ENCODE measurements around the gene SLC6A7.
"Not testable (repeated sequence)": the region's sequence is repeated elsewhere in the genome, so short reads cannot be mapped to it uniquely, and the experiment has no call there.

Gene SLC6A7

DNA sequence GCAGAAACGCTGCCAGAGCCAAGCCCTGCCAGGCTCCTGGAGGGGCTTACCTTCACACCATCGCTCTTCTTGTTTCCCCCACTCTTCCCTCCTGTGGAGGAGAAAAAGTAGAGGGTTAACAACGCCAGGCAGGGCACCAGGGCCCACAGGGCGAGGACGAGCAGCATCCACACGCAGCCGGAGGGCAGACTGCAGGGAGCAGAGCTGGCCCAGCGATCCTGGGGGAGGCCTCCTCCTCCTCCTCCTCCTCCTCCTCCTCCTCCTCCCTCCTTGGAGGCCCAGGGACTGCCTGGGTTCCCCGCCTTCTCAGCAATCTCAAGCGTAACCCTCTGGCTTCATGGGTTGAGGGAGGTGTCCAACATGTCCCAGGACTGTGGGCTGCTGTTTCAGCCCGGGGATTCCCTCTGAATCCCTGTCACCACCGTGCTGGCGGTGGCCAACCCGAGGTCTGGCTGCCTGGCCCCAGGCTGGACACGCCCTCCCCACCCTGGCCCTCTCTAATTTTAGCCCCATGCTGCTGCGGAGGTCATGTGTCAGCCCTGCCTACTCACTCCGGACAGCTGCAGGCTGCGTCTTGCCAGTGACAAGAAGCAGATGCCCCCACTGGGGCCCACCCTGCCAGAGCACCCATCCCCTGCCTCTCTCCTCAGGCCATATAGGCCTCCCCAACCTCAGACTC lies 55.4 kb downstream of the SLC6A7 start:
- no peak for DNase-seq

DNA sequence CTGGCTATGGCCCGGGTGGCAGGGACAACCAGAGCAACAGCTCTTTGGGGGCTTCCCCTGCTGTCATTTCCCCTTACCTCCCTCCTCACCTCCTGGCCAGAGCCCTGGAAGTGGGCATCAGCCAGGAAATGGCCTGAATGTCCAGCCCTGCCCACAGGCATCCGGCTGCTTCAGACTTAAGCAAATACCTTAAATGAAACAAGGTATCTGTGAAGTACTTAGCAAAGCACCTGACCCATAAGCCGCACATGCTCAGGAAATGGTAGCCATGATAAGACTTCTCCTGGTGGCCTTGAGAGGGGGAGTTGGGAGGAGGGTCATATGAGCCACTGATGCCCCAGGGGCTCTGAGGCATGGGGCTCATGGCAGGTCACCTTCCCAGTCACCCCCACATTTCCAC lies 55.9 kb downstream of the SLC6A7 start:
- no peak for DNase-seq

DNA sequence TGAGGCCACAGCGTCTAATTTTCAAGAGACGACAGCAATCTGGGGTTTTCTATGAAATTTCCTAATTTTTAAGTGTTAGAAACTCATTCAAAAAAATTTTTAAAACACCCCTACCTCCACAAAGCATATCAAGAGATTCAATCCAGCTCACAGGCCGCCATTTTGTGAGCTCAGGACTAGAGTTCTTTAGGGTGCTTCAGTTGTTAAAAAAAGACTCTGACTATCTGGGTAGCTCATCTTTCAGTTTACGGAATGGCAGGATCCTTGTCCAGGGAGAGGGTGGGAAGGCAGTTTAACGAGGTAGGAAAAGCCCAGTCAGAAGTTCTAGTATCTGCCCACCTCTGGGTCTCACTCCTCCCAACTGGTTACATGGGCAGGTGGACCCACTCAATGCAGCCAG lies 56.6 kb downstream of the SLC6A7 start:
- no peak for DNase-seq

DNA sequence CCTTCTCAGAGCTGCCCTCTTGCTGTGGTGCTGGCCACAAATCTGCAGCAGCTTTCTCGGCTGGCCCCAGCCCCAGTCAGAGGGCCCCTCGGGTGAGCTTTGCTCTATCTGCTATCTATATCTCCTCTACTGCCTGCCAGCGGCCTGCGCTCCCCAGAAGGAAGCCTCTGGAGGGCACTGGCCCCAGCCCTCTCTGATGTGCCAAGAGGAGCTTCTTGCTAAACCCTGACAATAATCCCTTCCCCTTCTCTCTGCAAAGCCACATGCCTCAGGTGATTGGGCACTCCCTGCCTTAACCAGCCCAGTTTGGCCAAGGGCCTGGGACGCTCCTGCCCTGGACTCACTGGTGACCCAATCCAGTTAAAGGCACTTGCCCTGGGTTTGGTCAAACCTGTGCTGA lies 57.0 kb downstream of the SLC6A7 start:
- DNase-seq, result no peak

DNA sequence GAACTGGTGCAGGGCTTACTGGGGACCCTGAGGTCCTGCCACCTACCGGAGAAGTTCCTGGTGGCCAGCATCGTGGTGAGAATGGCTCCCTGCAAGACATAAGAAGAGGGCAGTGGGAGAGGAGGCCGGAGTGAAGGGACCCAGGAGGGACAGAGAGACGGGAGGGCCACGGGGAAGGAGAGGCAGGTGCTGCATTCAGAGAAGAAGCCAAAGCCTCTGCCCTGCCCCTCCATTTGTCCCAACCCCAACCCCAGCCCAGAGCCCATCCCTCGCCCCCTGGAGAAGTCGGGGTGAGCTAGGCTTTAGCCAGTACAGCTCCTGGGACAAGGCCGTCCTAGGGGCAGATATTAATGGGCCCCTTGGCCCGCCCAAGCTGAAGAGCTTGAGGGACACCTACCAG lies 57.9 kb downstream of the SLC6A7 start:
- no peak for DNase-seq

DNA sequence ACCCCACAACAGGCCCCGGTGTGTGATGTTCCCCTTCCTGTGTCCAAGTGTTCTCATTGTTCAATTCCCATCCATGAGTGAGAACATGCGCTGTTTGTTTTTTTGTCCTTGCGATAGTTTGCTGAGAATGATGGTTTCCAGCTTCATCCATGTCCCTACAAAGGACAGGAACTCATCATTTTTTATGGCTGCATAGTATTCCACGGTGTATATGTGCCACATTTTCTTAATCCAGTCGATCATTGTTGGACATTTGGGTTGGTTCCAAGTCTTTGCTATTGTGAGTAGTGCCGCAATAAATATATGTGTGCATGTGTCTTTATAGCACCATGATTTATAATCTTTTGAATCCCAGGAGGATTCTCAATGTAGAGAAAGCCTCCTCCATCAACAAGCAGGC lies 58.6 kb downstream of the SLC6A7 start:
- not testable (repeated sequence) for DNase-seq

DNA sequence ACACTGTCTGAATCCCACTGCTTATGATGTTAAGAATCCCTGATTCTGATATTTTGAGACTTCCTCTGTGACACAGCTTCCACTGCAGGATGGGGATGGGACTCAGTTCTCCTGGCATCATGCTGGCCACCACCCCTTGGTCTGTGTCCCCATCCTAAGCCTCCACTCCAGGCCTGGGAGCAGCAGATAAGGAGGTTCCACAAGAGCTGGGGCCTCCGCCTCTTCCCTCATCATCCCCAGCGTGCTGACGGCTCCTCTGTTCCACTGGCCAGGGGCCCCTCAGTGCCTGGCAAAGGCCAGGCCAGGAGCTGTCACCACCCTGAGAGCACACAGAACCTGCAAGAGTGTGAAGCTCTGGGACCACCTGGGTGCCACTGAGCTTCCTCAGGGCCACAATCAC lies 59.1 kb downstream of the SLC6A7 start:
- DNase-seq, result no peak

DNA sequence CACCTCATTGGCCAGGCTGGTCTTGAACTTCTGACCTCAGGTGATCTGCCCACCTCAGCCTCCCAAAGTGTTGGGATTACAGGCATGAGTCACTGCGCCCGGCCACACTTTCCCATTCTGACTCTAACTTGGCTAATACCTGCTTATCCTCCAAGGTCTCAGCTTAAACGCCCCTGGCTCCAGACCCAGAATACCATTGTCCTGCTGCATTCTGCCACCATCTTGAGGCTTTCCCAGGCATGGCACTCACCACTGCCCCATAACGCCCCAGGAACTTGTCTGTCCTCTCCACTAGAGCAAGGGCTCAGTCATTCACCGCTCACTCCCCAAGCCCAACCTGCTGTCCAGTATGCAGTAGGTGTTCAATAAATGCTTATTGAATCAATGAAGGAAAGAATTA lies 59.9 kb downstream of the SLC6A7 start:
- DNase-seq, result no peak

DNA sequence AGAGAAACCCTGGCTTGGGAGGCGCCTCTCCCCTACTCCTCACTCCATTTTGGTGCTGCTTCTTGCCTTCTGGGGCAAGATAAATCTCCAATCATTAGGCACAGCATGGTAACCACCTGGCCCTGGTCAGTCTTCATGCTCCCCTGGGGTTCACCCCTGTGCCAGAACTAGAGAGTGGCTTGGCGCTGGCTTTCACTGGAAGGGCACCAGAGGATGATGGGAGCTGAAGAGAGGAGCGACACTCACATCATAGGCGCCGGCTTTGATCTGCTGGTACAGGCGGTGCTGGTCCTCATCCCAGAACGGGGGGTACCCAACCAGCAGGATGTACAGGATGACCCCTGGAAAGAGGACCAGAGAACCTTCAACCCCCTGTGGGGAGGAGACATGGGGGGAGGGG lies 61.6 kb downstream of the SLC6A7 start:
- no peak for DNase-seq

DNA sequence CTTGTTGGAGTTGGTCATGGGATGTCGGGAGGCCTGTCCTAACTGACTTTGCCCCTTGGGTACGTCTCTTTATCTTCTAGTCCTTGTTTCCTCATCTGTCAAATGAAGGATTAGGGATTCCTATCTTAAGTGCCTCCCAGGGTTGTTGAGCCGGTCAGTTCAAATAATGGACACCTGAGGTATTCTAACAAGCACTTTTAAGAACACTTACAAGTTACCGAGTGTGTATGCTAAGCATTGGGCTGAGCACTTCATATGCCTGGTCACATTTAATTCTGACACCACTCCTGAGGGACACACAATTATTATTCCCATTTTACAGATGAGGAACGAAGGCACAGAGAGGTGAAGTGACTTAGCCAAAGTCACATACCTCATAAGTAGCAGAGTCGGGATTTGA lies 62.6 kb downstream of the SLC6A7 start:
- DNase-seq, result no peak

DNA sequence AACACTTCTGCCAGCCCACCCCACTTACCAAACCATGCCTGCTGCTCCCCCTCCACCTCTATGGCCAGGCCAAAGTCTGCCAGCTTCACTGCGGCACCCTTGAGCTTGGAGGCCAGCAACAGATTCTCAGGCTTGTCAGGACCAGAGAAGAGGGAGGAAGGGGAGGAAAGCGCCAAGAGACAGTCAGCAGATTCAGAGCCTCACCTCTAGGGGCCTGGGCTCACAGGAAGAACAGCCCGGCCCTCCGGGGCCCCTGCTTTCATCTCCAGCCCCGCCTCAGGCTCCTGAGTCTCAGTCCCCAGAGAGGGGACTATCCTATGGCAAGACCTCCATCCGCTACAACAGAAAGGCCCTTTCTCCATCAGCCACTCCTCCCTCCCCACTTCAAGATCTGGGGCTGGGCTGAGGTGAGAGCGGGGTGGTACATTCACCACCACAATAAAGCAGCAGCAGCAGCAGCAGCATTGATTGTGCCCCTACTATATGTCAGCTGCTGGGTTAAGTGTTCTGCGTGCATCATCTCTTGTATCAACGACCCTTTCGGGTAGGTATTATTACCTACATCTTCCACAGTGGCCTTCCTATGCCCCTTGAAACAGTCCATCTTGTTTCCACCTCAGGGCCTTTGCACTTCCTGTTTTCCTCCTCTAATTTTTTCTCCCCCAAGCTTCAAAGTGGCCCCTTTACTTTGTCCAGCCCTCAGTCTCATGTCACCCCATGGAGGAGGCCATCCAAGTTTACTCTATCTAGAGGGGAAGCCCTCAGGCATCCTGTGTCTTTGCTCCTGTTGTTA lies 63.8 kb downstream of the SLC6A7 start:
- no peak for DNase-seq

DNA sequence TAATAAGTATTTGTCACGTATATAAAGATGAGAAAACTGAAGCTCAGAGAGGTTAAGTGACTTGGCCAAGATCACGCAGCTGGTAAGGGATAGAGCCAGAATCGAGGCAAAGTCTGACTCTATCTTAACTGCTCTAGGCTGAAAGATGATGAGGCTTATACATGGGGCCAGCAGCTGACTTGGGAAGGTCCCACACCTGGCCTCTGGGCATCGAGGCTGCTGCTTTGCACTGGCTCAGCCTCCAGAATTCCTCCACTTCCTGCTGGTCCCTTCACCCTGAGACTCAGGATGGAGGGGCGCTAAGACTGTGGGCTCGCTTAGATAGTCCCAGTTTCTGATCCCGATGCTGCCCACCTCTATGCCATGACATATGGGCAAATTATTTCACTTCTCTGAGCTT lies 64.5 kb downstream of the SLC6A7 start:
- no peak for DNase-seq

DNA sequence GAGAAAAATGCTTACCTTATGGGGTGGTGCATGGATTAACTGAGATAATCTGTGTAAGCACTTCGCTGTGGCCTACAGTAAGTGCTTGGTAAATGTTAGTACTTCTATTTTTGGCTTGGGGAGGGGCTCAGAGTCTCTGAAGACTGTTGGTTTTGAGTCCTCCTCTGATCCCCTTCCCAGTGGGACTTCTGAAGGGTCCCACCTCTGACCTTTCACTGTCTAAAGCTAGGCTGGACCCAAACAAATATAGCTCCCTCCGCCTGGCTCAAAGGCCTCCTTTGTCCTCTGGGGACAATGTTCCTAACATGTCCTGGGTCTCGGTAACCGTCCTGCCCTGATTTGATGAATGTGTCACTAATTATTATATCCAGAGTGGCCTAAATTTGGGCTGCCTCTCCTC lies 64.9 kb downstream of the SLC6A7 start:
- DNase-seq, result no peak

DNA sequence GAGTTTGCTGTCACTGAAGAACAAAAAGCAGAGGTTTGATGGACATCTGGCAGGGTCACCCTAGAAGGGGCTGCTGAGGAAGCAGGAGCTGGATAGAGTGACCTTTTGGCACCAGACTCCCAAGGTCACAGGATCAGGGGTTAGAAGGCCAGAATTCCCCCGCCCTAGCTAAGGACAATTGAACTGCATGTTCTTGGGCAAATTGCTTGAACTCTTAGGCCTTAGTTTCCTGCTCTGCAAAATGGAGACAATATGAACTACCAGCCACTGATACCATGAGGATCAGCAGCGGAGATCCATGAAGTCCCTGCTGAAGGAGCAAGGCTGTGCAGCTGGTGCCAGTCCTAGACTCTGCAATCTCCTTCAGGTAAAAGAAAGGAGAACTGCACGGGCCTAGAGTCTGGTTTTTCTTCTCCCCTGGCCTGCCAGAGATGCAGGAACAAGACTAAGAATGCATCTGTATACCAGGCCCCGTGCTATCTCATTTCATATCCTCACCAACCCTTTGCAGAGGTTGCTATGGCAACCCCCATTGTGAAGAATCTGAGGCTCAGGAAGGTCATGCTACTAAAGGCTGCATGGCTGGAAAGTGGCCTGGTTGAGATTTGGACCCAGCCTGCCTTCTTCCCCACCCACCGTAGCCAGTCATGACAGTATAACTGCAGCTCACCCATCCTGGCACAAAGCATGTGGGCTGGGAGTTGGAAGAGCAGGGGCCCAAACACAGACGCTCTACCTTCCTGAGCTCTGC lies 66.0 kb downstream of the SLC6A7 start:
- DNase-seq, result no peak

DNA sequence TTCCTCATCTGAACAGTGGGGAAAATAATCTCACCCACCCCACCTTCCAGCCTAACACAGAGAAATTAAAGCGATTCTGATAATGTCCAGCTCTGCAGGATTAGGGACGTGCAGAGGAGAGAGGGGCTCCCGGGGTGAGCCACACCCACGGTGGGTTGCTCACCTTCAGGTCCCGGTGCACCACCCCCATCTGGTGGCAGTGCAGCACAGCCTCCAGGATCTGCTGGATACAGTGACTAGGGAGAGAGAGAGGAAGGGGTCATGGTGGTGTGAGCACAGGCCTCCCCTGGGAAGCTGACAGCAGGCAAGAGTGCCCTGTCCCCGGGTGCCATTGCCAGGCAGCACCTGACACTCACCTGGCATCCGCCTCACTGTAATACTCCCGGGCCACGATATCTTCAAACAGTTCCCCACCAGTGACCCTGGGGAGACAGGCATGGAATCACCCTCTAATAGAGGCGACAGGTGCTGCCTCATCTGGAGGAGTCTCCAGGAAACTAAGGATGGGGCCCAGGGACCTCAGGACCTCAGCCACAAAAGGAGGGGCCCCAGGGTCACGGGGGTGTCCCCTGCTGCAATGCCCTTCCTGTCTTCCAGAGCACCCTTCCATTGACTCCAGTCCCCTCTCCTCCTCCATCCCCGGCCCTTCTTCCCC lies 66.7 kb downstream of the SLC6A7 start:
- DNase-seq, result no peak

DNA sequence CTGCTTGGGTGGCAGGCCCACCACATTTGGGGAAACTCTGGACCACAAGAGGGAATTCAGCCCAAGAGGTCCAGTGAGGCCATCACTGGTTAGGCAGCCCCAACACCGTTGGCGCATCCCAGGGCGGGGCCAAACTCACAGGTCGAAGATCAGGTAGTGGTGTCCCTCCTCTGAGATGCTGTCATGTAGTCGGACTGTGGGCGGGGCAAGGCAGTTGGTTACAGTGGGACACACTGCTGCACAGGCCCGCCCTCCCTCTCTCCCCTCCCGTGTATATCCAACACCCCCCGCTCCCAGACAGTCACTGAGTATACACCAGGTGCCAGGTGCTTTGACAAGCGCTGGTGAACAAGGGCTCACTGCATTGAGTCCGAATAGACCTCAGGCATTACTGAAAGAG lies 67.6 kb downstream of the SLC6A7 start:
- no peak for DNase-seq

DNA sequence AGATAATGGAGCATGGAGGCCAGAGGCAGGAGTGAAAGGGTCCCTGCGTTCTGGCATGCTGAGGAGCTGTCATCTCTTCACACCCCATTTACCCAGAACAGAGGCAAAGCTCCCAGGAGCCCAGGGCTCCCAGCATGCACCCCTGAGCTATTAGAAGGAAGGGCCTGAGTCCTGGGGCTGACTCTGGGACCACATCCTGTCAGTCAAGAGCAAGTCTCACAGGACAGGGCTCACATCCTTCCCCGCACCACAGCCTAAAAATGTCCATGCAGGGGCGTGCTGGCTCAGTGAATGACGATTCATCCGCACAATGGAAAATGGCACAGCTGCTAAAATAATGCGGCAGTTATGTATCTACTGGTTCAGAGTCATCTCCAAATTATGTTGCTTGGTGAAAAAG lies 68.3 kb downstream of the SLC6A7 start:
- no peak for DNase-seq

Data from OCI-M1 (cell line).